GM19324 (cell line): ENCODE measurements around the gene TEFM.
"Not testable (repeated sequence)": the region's sequence is repeated elsewhere in the genome, so short reads cannot be mapped to it uniquely, and the experiment has no call there.

Experiments
- ATAC-seq: cut with Tn5 transposase; IDR thresholded peaks from one replicate; pipeline ENCODE4 v1.9.1; 2021; ENCODE audit warnings: mild to moderate bottlenecking, moderate library complexity; ENCODE audit not compliant: unreplicated experiment, low FRiP score

Gene TEFM

DNA sequence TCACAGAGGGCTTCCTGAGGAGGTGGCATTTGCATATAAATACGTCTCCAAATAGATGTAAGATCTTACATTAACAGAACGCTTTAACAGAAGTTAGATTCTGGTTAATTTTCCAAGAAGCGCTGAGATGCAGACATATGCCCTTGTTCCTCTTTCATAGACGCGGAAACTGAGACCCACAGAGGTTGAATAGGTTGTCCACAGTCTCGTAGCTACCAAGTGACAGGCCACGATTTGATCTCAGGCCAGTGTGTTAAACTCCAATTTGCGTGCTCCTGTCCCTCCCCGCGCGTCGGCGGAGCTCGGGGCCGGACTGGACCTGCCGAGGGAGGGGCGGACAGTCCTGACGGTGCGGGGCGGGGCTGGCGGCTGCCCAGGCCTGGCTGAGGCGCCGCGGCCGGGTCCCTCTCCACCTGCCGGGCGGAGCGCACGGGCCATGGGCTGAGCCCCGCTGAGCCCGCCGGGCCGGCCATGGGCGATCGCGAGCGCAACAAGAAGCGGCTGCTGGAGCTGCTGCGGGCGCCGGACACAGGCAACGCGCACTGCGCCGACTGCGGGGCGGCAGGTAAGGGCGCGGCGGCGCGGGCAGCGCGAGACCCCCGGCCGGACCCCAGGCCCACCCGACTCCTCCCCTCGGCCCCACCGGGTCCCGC lies 15.6 kb upstream of the TEFM start, which contains the start of gene ADAP2:
ADAP2 (plus strand) TSS at position 402 of the 653 bp plus-strand sequence; CDS start at position 472, 70 bp downstream.
- no peak for ATAC-seq

DNA sequence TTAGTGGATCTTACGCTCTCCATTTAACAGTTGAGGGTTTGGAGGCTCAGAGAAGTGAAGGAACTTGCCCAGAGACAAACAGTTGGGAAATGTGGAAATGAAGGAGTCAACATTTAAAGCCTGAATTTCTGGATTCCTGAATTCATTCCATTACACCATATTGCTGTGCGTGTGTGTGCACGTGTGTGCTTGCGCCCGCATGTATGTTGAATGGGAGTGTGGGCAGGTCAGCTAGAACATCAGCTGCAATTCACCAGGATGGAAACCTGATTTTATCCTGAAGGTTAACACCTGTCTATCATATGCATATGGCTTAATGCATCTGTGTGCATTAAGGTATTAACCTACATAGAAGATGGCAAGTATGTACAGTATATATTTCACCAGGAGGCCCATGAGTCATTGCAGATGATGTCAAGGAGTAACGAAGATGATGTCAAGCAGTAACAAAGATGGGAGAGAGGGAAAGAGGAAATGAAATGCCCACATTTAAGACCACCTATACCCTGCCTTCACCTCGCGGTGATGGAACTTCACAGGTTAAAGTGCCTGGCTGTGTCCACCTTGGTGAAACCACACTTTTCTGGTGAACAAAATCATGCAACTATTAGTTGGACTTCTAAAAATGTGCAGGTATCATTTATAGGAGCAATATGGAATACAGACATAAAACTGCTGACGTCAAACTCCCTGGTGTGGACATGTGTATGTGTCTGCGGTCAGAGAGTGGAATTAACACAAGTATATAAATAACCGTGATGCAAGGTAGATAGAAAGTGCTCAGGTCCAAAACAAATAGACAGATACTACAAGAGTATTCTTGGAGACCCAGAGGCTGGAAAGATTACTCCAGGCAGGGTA lies 14.9 kb upstream of the TEFM start:
- no peak for ATAC-seq

DNA sequence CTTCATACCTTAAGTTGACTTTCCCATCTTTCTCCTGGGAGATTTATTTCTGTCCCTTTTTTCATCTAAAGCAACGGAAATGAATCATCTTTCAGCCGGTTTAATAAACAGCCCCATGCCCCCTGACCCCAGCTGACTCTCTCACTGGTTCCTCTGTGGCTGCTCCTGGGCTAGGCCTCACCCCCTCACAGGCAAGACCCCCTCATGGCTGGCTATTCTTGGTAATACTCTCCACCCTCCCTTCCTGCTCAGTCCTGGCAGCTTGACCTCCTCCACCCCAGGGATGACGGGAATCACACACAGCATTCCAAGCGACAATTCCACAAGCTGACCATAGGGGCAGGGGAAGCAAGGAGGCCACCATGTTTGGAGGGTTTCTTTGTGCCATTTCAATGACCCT lies 14.2 kb upstream of the TEFM start:
- ATAC-seq, result no peak

DNA sequence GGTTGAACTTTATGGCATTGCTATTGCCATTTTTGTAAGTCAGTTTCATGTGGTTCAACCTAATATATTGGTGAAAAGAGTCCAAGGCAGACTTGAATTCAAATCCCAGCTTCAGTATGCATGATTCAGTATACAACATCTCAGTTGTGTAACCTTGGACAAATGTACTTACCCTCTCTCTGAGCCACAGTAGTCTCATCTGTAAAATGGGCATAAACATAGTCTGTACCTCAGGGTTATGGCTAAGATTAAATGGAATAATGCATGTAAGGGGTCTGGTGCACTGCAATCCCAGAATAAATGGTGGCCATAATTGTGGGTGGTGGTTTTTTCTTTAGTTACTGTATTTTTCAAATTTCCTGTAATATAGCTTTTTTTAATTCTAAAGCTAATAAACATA lies 11.0 kb upstream of the TEFM start:
- no peak for ATAC-seq

DNA sequence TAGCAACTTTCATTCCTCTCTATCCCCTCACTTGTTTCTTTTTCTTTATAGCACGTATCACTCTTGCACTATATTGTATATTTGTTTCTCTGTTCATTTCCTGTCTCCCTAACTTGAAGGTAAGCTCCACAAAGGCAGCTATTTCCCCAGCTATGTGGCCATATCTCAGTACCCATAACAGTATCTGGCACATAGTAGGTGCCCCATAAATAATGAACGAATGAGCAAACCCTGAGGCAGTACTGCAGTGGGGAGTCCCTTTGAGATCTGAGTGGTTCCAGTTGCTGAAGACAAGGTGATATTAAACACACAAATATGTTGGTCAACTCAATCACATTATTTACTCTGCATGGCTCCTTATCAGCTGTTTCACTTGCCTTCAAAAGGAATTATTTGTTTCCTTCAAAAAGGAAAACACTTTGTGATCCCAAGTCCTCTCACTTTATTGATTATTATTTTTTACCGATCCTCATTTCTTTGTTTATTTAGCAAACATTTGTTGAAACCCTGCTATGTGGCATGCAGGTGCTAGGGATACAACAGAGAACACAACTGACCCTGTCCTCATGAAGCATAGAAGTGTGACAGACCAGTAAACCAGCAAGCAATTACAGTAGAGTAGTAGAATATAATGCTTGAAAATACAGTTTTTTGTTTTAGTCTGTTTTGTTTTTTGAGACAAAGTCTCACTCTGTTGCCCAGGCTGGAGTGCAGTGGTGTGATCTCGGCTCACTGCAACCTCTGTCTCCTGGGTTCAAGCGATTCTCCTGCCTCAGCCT lies 10.0 kb upstream of the TEFM start:
- no peak for ATAC-seq

DNA sequence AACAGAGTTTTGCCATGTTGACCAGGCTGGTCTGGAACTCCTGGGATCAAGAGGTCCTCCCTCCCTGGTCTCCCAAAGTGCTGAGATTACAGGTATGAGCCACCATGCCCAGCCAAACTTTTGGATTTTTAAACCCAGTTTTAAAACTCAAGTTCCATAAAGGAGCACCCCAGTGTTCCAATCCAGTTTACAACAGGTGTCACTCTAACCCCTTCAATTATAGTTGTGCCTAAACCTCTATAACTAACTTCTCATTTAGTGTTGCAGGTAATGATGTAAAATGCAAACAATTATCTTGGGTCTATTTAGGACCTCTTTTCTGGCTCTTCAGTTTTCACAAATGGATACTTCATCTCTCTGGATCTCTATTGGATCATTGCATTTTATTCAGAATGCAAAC lies 7.9 kb upstream of the TEFM start:
- no peak for ATAC-seq

DNA sequence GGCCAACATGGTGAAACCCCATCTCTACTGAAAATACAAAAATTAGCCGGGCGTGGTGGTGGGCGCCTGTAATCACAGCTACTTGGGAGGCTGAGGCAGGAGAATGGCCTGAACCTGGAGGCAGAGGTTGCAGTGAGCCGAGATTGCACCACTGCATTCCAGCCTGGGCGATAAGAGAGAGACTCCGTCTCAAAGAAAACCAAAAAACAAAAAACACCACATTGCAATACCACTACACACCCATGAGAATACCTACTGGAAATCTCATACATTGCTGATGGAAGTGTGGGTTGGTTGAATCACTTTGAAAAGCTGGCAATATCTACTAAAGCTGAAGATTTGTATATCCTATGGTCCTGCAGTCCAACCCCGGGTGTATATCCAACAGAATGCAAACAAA lies 4.1 kb upstream of the TEFM start:
- not testable (repeated sequence) for ATAC-seq

DNA sequence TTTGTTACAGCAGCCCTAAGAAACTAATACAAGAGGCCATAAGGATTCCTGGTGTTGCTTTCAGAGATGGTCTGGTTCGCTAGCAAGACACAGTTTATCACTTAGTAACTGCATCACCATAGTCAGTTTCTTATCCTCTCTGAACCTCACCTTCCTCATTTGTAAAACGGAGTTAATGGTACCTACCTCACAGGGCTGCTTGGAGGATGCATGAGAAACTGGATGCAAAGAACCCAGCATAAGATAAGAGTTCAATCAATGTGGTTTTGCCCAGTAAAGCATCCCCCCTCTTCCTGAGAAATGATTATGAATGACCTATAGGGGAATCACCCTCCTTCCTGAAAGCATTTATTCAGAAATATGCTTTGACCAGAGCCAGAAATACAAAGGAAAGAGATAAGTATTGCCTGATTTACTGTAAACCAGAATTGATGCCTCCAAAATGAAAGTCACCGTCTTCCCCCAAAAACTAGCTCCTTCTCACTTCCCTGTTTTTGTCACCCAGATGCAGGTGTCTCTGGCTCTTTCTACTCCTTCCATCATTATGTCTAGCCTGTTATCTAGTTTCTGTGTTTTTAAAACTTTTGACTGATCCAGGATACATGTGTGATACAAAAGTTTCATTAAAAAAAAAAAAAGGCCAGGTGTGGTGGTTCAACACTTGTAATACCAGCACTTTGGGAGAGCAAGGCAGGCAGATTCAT lies 2.8 kb upstream of the TEFM start:
- no peak for ATAC-seq

DNA sequence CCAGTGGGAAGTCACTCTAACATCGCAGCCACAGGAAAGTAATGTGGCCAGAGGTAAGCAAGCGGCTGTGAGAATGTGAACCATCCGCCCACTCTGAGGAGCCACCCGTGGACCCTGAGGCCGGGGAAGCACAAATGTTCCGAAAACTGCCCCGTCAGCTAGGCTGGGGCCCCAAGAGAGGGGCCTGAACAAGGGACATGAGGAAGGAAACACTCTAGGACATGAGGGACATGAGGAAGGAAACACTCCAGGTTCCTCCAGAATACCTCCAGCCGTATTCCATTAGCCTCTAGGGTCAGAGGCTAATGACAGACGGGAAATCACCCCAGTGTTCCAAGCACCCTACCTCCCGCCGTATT lies 317 bp downstream of the TEFM start:
- no peak for ATAC-seq

DNA sequence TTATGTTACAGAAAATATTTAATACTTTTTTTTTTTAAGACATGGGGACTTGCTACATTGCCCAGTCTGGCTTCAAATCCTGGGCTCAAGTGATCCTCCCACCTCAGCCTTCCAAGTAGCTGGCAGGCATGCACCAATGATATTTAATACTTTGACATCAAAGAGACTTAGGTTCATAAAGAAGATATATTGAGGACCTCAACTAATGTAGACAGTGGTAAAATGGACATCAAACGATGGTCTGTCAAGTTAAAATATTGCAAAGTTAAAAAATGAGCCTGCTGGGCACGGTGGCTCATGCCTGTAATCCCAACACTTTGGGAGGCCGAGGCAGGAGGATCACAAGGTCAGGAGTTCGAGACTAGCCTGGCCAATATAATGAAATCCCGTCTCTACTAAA lies 8.7 kb downstream of the TEFM start:
- ATAC-seq, result no peak

DNA sequence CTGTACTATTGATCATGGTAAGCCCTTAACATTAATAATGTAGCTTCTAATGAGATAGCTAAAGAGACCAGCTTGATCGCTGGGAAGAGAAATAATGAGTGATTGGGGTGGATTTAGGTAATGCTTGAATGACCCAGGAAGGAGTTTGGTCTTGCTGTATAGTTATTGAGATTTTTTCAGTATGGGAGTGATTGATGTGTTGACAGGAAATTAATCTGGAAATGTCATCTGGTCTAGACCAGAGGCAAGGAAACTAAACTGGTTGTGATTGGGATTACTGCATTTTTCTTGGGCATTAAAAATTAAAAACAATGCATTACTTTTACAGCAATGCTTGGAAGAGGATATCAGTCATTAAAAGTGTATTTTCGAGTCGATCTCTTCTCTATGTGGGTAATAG lies 11.8 kb downstream of the TEFM start:
- ATAC-seq, result no peak

DNA sequence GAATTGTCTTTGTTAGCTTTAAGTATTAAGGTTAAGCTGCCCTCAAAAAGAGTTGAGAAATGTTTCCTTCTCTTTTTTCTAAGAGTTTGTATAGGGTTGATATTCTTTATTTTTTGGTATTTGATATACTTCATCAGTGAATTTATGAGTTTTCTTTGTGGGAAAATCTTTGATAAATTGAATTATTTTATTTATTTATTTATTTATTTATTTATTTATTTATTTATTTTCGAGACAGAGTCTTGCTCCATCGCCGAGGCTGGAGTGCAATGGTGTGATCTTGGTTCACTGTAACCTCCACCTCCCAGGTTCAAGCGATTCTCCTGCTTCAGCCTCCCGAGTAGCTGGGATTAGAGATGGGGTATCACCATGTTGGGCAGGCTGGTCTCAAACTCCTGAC lies 19.9 kb downstream of the TEFM start:
- ATAC-seq, result no peak

DNA sequence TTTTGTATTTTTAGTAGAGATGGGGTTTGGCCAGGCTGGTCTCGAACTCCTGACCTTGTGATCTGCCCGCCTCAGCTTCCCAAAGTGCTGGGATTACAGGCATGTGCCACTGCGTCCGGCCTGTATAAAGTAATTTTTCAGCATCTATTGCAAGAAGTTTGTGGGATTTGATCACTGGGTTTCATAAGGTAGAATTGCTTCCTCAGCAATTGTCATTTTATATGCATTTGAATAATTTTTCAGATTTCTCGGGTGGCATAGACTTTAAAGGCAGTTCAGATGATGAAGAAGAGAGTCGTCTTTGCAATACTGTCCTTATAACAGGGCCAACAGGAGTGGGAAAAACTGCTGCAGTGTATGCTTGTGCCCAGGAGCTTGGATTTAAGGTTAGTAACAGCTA lies 37.0 kb downstream of the TEFM start:
- ATAC-seq, result no peak

DNA sequence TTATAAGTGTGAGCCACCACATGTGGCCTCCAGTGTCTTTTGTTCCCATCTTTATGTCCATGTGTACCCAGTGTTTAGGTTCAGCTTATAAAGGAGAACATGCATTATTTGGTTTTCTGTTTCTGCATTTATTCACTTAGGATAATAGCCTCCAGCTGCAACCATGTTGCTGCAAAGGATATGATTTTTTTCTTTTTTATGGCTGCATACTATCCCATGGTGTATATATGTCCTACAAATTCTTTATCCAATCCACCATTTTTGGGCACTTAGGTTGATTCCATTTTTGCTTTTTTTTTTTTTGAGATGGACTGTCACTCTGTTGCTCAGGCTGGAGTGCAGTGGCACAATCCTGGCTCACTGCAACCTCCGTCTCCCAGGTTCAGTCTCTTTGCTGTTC lies 41.4 kb downstream of the TEFM start:
- no peak for ATAC-seq

DNA sequence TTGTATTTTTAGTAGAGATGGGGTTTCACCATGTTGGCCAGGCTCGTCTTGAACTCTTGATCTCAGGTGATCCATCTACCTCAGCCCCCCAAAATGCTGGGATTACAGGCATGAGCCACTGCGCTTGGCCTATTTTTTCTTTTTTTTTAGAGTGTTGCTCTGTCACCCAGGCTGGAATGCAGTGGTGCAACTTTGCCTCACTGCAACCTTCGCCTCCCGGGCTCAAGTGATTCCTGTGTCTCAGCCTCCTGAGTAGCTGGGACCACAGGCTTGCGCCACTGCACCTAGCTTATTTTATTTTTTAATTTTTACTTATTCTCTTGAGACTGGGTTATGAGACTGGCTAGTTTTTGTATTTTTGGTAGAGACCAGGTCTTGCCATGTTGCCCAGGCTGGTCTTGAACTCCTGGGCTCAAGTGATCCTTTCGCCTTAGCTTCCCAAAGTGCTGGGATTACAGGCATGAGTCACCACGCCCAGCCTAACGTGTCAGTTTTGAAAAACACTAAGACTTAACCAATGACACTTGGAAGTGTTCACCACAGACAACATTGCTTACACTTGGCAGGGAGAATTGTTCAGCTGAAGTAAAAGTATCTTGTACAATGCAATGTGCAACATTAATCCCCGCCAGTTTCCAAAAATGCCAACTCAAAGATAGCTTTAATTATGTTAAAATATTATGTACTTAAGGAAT lies 47.3 kb downstream of the TEFM start:
- ATAC-seq, result no peak

DNA sequence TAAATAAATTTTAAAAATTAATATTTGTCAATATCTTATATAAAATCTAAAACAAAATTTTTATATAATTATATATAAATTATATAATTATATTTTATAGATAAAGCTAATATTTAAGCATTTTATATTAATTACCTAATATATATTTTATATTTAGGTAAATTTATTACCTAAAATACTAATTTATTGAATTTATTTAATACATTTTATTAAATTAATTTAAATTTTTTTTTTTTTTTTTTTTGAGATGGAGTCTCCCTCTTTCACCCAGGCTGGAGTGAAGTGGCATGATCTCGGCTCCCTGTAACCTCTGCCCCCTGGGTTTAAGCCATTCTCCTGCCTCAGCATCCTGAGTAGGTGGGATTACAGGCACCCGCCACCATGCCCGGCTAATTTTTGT lies 51.9 kb downstream of the TEFM start:
- ATAC-seq, result no peak
